Measurements from ENCODE around the gene ZNF654. TPM values are rescaled to one million over a fixed set of nuclear protein-coding genes. Genes with fewer than 3 reads are reported as not detected.

Gene ZNF654
- total RNA-seq, 2 experiments from 2014 or later: 6.5 to 7.6 TPM

GRCh38 chr3:88076712-88077111 lies 17.7 kb downstream of the ZNF654 start:
- ChIA-PET CTCF (interaction anchor here (0.5 to 0.6 kb wide), 2 partner anchors 36 to 633 kb away, joined by 3 to 4 read pairs; no protein-coding TSS in a partner anchor), POLR2A (no interaction called here)
- intact Hi-C loops (cut with DNase I, micrococcal nuclease): no loop called here
- no peaks in the 10 kb centered on the region for H3K27me3 Mint-ChIP-seq
- Histone ChIP-seq H3K27ac (ENCODE audit: low read depth in 1 of 2, low read length in 2 of 2) (no peak overlapping the region), H3K4me1 (ENCODE audit: insufficient read depth, low read length) (no peaks in the 10 kb centered on the region), H3K9me3 (ENCODE audit: control insufficient read depth in 1 of 2, insufficient read depth in 1 of 2, low read length in 2 of 2) (no peaks in the 10 kb centered on the region), H3K27me3 (ENCODE audit: control insufficient read depth in 1 of 2, insufficient read depth in 2 of 2, low read length in 2 of 2) (no peaks in the 10 kb centered on the region), H3K36me3 (ENCODE audit: insufficient read depth, low read length) (no peaks in the 10 kb centered on the region), H3K4me3 (ENCODE audit: low read length) (no peak overlapping the region)
- H3K27ac Mint-ChIP-seq: no peak overlapping the region
- TF ChIP-seq CTCF (IDR thresholded peaks at IDR 0.05): no peak
- DNase-seq (no peak), ATAC-seq (ENCODE audit: poor library complexity) (no peak)
- no peak overlapping the region for H3K4me3 Mint-ChIP-seq
- peaks cover 85% of the 10 kb centered on the region for H3K4me1 Mint-ChIP-seq (ENCODE audit: low read depth)
- H3K36me3 Mint-ChIP-seq (ENCODE audit: low read depth): peaks cover 3% of the 10 kb centered on the region
- peaks cover 2% of the 10 kb centered on the region for H3K9me3 Mint-ChIP-seq

GRCh38 chr3:88078932-88079331 lies 19.9 kb downstream of the ZNF654 start:
- no peaks in the 10 kb centered on the region for H3K36me3 ChIP-seq (ENCODE audit: insufficient read depth, low read length)
- no peaks in the 10 kb centered on the region for H3K9me3 ChIP-seq (ENCODE audit: control insufficient read depth in 1 of 2, insufficient read depth in 1 of 2, low read length in 2 of 2)
- H3K4me1 Mint-ChIP-seq (ENCODE audit: low read depth): peaks cover 85% of the 10 kb centered on the region

GRCh38 chr3:88082854-88083253 lies 23.8 kb downstream of the ZNF654 start:
- H3K9me3 ChIP-seq (ENCODE audit: control insufficient read depth in 1 of 2, insufficient read depth in 1 of 2, low read length in 2 of 2): no peaks in the 10 kb centered on the region
- Mint-ChIP-seq H3K4me1 (ENCODE audit: low read depth) (peaks cover 70% of the 10 kb centered on the region), H3K9me3 (no peaks in the 10 kb centered on the region), H3K27me3 (no peaks in the 10 kb centered on the region), H3K4me3 (no peak overlapping the region), H3K27ac (no peak overlapping the region), H3K36me3 (ENCODE audit: low read depth) (peaks cover 58% of the 10 kb centered on the region)
- peaks cover 13% of the 10 kb centered on the region for H3K36me3 ChIP-seq (ENCODE audit: insufficient read depth, low read length)
- intact Hi-C loops (cut with DNase I, micrococcal nuclease): loop anchor here in 1 of 2 experiments (1.0 kb wide), 1 partner anchor 12 kb away; no protein-coding TSS in a partner anchor
- ChIA-PET POLR2A (no interaction called here), CTCF (no interaction called here)
- no peak overlapping the region for H3K27ac ChIP-seq (ENCODE audit: low read depth in 1 of 2, low read length in 2 of 2)
- no peak for TF ChIP-seq CTCF (IDR thresholded peaks at IDR 0.05)
- H3K4me1 ChIP-seq (ENCODE audit: insufficient read depth, low read length): no peaks in the 10 kb centered on the region
- no peak for DNase-seq
- H3K4me3 ChIP-seq (ENCODE audit: low read length): no peak overlapping the region
- no peak for ATAC-seq (ENCODE audit: poor library complexity)
- H3K27me3 ChIP-seq (ENCODE audit: control insufficient read depth in 1 of 2, insufficient read depth in 2 of 2, low read length in 2 of 2): no peaks in the 10 kb centered on the region

More at GRCh38 chr3:88078932-88079331, 19.9 kb downstream of the ZNF654 start:
- POLR2A ChIA-PET: interaction anchor here (0.9 kb wide), 1 partner anchor 20 kb away, joined by 3 read pairs; the partner anchor contains the start of gene CGGBP1
- Mint-ChIP-seq H3K36me3 (ENCODE audit: low read depth) (peaks cover 21% of the 10 kb centered on the region), H3K4me3 (no peak overlapping the region), H3K9me3 (no peaks in the 10 kb centered on the region), H3K27me3 (no peaks in the 10 kb centered on the region), H3K27ac (no peak overlapping the region)
- Histone ChIP-seq H3K27me3 (ENCODE audit: control insufficient read depth in 1 of 2, insufficient read depth in 2 of 2, low read length in 2 of 2) (no peaks in the 10 kb centered on the region), H3K4me3 (ENCODE audit: low read length) (no peak overlapping the region), H3K27ac (ENCODE audit: low read depth in 1 of 2, low read length in 2 of 2) (no peak overlapping the region), H3K4me1 (ENCODE audit: insufficient read depth, low read length) (no peaks in the 10 kb centered on the region)
- DNase-seq (no peak), ATAC-seq (ENCODE audit: poor library complexity) (no peak)
- no peak for TF ChIP-seq CTCF (IDR thresholded peaks at IDR 0.05)
- CTCF ChIA-PET: interaction anchor here (1.2 kb wide), 1 partner anchor 23 kb away, joined by 3 read pairs; no protein-coding TSS in a partner anchor
- intact Hi-C loops (cut with DNase I, micrococcal nuclease): no loop called here
